HG03095 (cell line): ENCODE results near the gene FBLN2.

Experiments used
- ATAC-seq: cut with Tn5 transposase; IDR thresholded peaks from one replicate; pipeline ENCODE4 v1.9.1; 2021; ENCODE audit warnings: moderate library complexity; ENCODE audit not compliant: unreplicated experiment

FBLN2 gene

DNA sequence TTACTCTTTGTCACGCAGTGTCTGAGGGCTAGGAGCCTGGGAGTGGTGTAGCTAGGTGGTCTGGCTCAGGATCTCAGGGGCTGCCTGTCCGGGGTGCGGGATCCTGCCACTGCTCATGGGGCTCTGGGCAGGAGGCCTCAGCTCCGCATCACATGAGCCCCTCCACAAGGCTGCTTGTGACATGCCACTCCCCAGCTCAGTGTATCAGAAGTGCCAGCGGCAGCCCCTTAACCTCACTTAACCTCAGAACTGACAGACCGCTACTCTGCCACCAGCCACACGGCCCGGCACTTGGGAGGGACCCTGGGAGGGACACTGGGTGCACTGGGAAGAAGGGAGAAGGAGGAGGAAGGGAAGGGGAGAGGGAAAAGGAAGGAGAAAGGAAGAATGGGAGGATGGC, 87.9 kb downstream of the FBLN2 start:
- no peak for ATAC-seq

GRCh38 chr3:13637311-13637891, 88.5 kb downstream of the FBLN2 start:
- ATAC-seq: no peak

DNA sequence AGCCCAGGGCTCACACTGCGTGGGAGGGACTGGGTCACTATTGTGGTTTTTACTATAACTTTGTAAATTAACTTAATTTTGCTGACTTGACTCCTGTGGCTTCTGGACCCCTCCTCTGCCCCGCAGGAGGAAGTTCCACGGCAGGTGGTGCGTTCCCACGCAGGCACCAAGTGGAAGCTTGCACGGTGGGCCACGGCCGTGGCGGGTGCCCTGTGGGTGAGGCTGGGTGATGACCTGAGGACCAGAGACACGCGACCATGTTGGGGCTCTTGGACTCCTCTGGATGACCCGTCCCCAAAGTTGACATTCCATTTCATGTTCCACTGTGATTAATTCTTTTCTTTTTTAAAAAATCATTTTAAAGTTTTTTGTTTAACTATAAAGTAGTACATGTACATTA, 89.0 kb downstream of the FBLN2 start:
- ATAC-seq: no peak

DNA sequence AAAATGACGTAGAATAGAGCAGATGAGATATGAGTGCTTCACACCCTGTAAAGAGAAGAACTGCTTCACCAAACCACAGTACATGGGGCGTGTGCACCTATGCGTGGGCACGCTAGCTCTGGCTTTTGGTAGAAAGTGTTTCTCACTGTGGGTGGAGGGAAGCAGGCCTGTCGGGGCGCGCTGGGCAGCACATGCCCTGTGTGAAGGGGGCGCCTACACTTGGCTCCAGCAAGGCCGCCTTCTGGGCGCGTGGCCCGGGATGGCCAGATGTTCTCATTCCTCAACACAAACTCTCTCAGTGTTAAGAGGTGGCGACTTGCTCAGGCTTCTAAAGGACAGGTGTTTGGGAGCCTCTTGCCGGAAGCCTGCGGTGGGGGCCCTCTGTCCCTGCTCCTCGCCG, 90.0 kb downstream of the FBLN2 start:
- ATAC-seq: no peak

GRCh38 chr3:13642597-13642996, 93.7 kb downstream of the FBLN2 start:
- ATAC-seq: no peak

DNA sequence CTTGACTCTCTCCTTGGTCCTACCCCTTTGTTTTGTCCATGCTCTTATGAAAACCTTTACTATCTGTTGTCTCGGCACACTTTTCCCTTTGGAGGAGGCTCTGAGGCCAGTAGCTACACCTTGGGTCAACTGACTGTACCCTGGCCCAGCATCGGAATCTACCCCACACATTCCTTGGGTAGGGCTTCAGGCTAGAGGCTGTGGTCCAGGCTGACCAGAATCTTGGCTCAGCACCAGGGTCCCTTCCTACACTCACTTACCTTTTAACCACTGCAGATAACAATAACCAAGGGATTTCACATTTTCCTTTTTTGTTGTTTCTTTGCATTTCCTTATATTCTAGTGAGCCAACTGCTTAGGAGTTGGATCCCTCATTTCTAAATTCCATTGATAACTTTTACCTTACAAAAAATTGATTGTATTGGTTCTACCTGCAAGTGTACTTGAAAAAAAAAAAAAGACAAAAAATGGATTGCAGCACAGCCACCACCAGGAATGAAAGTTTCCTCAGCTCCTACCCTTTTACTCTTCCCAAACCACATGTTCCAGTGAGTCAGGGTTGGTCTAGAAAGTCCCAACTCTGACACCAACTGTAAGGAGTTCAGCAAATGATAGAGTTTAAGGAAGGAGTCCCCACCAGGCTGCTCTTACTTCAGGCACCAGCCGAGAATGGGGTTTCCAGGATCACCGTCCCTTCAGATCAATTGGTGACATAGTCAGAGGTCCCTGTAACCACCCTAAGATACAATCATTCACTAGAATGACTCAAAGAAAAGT, 95.6 kb downstream of the FBLN2 start:
- no peak for ATAC-seq

DNA sequence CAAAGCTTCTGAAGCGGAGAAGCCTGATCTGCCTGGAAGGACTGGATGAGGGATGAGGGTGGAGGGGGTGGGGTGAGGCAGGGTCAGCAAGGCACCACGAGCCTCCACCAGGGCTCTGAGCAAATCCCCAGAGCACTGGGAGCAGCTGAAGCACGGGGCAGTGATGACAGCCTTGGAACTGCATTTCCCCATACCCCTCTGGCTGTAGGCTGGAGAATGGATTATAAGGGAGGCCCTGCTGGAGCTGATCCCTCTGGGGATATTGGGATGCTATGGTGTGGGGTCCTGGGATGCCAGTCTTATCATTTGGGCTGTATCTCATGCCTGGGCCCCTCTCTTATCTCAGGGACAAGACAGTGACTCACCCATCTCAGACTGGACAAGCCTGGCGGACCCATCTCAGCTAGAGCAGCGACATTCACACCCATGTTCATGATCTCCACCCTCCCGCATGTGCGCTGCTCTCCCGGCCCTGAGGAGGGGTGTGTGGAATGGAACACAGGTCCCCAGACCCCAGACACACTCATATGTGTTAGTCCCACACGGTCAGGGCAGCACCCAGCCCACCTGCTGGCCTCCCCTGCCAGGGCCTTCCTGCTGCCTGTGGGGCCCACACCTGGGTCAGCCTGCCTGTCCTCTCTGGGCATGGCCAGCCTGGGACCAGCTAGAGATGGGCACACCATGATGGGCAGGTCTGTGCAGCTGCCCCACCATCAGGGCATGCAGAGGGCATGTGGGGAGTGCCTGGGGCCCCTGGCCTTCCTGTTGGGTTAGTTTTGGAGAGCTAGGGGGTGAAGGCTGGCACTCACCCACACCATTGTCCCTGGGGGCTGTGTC, 97.1 kb downstream of the FBLN2 start:
- no peak for ATAC-seq

DNA sequence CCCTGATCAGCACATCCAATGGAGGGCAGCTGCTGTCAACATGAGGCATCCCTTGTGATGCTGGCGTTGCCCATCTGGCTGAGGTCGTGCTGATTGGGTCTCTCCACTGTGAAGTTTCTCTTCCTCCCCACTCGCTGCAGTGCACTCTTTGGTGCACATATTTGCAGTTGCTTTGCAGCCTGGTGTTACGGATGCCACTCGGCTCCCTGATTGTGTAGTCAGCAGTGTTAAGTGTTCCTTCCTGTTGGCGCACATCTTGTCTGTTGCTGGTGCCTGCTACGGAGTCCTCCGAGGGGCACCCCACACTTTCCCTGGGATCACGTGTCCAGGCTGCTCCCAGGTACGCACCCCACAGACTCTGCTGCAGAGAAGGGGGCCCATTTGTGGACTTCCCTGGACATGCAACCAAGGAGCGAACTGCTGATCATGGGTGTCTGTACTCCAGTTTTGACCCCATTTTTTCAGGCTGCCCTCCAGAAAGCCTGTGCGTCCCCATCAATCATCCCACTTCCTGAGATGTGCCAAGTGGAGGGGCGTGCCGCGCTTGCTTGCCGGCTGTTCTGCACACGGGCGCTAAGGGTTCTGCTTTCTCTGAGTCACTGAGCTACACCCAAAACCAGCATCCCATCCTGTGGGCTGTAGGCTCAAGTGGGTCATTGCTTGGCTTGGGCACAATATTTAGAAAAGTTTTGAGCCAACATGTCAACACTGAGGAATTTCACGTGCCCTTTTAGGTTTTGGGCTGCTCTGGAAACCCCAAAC, 98.6 kb downstream of the FBLN2 start:
- ATAC-seq: no peak

DNA sequence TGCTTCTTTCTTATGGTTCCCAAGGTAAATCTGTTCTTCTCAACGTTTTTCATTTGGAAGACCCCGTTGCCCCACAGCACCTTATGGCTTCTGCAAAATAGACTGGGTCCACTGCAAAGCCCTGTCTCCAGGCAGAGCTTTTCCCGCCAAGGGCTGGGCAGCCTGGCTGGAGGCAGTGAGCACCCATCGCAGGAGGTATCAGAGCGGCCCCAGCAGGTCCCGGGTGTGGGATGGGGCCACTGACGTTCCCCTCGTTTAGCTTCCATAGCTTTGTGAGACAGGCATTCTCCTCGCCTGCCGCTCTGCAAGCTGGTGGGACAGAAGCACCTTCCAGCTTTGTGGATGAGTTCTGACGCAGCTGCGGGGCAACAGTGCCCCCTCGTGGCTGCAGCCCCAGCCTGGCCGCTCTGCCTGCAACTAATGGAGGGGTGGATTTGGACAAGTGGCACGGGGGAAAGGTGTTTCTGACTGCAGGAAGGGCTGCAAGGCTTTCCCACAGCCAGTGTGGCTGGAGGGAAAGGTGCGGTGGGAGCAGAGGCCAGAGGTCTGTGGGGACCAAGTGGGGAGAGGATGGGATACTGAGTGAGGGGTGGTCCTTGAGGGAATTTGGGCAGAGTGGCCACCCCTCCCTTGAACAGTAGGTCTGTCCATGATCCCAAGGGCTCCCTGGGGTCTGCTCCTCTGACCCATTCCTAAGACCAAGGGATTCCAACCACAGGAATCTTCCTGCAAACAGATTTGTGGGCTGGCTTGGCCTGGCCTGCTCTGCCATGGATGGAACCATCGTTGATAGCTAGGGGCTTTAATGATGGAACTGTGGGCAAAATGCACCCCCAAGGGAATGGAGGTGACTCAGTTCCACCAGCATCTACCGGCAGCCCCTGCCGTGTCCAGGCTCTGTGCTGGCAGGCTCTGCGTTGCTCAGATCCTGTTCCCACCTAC, 99.4 kb downstream of the FBLN2 start:
- peak; percentile 58 for ATAC-seq

- peak; percentile 71 for ATAC-seq
Measured at GRCh38 chr3:13650210-13651056, 101.5 kb downstream of the FBLN2 start.

DNA sequence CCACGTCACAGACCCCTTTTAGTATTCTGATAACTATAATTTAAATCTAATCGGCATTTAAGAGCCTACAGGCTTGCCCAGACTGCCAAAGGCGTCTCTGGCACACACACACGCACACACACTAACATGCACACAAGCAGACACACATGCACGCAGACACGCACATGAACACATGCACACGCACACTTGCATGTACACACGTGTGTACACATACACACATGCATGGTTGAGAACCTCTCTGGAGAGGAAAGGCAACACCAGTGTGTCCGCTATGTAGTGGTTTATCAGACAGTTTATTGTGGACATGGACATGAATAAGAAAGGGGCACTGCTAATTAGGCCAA, 102.1 kb downstream of the FBLN2 start:
- no peak for ATAC-seq

DNA sequence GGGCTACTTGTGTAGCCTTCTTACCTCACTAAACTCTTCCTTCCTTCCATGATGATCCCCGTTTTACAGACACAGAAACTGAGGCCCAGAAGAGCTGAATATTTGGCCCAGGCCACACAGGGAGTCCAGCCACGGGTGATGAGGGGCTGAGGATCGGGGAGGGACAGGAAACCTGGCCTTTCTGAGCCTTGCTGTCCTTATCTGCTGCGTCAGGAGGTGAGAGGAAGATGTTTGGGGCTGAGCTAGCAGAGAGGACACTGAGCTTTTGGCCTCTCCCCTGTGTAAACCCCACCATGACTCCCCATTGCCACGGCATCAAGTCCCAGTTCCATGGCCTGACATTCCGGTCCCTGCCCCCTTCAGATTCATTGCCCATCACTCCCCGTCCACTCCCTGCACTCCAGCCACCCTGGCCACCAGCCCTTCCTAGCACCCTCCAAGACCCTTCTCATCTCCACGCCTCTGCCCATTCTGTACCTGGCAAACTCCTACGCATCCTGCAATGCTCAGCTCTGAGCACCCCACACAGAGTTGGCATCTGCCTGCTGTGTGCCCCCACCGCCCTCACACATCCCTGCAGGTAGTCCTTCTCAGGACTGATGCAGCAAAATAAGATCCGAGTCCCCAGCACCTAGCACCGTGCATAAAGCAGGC, 103.0 kb downstream of the FBLN2 start:
- no peak for ATAC-seq

DNA sequence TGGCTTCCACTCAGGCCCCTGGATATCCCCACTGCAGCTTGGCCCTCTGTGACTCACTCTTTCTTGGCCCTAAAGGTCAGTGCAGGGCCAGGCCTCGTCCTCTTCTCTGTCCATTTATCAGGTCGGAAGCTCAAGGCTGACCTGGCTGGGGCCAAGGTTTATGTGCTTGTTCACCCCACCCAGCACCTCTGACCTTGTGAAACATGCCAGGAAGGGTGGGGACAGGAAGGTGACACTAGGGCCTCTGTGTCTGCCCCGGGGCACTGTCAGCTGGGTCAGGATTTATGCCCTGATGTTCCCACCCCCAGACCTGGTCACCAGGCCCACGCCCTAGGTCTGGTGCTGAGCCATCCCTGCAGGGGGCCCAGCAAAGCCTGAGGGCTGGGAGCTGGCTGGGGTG, 103.8 kb downstream of the FBLN2 start:
- no peak for ATAC-seq

- ATAC-seq: no peak
Measured at GRCh38 chr3:13653631-13654279, 104.8 kb downstream of the FBLN2 start.

DNA sequence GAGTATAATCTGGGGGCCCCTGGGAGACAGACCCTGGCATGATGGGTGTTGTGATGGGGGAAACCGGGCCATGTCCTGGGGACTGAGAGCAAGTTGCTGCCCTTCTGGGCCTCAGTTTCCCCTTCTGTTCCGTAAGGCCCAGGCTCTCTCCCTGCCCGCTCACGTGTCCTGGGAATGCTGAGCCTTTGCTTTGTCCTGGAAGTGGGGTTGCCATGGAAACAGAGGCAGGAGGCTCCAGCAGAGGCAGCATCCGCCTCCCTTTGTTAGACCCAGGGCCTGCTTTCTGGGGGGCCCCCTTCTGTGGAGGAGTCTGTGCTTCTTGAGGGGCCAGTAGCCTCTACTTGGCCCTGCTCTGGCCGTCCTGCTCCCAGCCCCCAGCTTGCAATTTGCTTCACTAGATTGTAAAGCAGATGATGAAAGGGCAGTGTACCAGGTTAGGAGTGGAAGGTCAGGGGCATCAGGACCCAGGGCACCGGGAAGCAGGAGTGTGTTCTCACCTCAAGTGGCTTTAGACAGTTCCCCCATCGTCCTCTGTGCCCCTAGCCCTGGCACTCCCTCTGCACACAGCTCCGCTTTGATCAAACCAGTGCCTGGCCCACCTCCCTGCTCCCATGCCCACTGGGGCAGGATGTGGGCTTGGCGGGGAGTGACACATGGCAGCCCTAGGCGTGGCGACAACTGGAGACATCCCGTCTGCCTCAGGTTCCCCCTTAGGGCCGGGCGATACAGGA, 105.6 kb downstream of the FBLN2 start:
- no peak for ATAC-seq

- ATAC-seq: no peak
Measured at GRCh38 chr3:13655061-13655913, 106.4 kb downstream of the FBLN2 start.
